Stimulated activated naive CD8-positive, alpha-beta T cell treated with anti-CD3 and anti-CD28 coated beads, Interleukin-15, amount 100 ng/mL, for 72 hours (primary cell): Measurements from ENCODE around the gene SIVA1.

Source experiments
- ATAC-seq: fragments of 150-1000 bp; cut with Tn5 transposase; 2 replicates; pipeline ENCODE4 v1.10.0; 2021; ENCODE audit warnings: mild to moderate bottlenecking, moderate library complexity
- DNase-seq, 2 donors: peaks; one replicate each; pipeline ENCODE4 v3.0.0; 2021 to 2022
- H3K27ac Mint-ChIP-seq, 2 donors: one replicate each; pipeline ENCODE4 v1.8.0; 2022; ENCODE audit warnings: mild to moderate bottlenecking in 2 of 2, mixed read lengths in 2 of 2, moderate library complexity in 2 of 2
- H3K27me3 Mint-ChIP-seq: one replicate; pipeline ENCODE4 v1.8.0; 2022; ENCODE audit warnings: mixed read lengths
- H3K4me1 Mint-ChIP-seq: one replicate; pipeline ENCODE4 v1.8.0; 2022; ENCODE audit warnings: mild to moderate bottlenecking, mixed read lengths
- H3K4me3 Mint-ChIP-seq, 2 donors: one replicate each; pipeline ENCODE4 v1.8.0; 2022; ENCODE audit warnings: mild to moderate bottlenecking in 2 of 2, mixed read lengths in 2 of 2, moderate library complexity in 1 of 2
- H3K9me3 Mint-ChIP-seq, 2 donors: one replicate each; pipeline ENCODE4 v1.8.0; 2022; ENCODE audit warnings: mixed read lengths in 2 of 2

Gene SIVA1

GRCh38 chr14:104751539-104752422 is 1.2 kb upstream of the SIVA1 start:
- peak overlapping the region; percentile 42 to 88 for H3K27ac Mint-ChIP-seq
- no peak for DNase-seq
- peaks cover 36% of the 10 kb centered on the region for H3K4me1 Mint-ChIP-seq
- no peak for ATAC-seq
- H3K4me3 Mint-ChIP-seq, result peak overlapping the region; percentile 97 to 98
- H3K9me3 Mint-ChIP-seq, result no peaks in the 10 kb centered on the region
- H3K27me3 Mint-ChIP-seq, result no peaks in the 10 kb centered on the region

- Mint-ChIP-seq H3K27ac (peak overlapping the region; percentile 42 to 88), H3K4me1 (peaks cover 42% of the 10 kb centered on the region), H3K27me3 (no peaks in the 10 kb centered on the region), H3K4me3 (peak overlapping the region; percentile 97 to 98), H3K9me3 (no peaks in the 10 kb centered on the region)
- ATAC-seq (peak; percentile 88), DNase-seq (no peak)
These were observed 568 bp upstream of the SIVA1 start for GRCh38 chr14:104752423-104752734.

- Mint-ChIP-seq H3K27ac (peak overlapping the region; percentile 94 to 98), H3K27me3 (no peaks in the 10 kb centered on the region), H3K4me1 (peaks cover 50% of the 10 kb centered on the region), H3K9me3 (no peaks in the 10 kb centered on the region), H3K4me3 (peak overlapping the region; percentile 97 to 98)
- ATAC-seq (no peak), DNase-seq (peak in 1 of 2 donors; percentile 30)
These were observed 723 bp downstream of the SIVA1 start for GRCh38 chr14:104753528-104754212.

- ATAC-seq (no peak), DNase-seq (no peak)
- no peaks in the 10 kb centered on the region for H3K27me3 Mint-ChIP-seq
- peaks cover 50% of the 10 kb centered on the region for H3K4me1 Mint-ChIP-seq
- no peaks in the 10 kb centered on the region for H3K9me3 Mint-ChIP-seq
- peak overlapping the region; percentile 94 to 98 for H3K27ac Mint-ChIP-seq
- H3K4me3 Mint-ChIP-seq, result peak overlapping the region; percentile 97 to 98
These were observed 1.4 kb downstream of the SIVA1 start for GRCh38 chr14:104754213-104754851.

- H3K27ac Mint-ChIP-seq, result no peak overlapping the region
- no peaks in the 10 kb centered on the region for H3K9me3 Mint-ChIP-seq
- DNase-seq, result no peak
- H3K4me1 Mint-ChIP-seq, result peaks cover 50% of the 10 kb centered on the region
- no peaks in the 10 kb centered on the region for H3K27me3 Mint-ChIP-seq
- no peak overlapping the region for H3K4me3 Mint-ChIP-seq
- no peak for ATAC-seq
These were observed 2.7 kb downstream of the SIVA1 start for GRCh38 chr14:104755621-104756020.

- peak overlapping the region; percentile 78 to 81 for H3K27ac Mint-ChIP-seq
- ATAC-seq, result no peak
- no peaks in the 10 kb centered on the region for H3K9me3 Mint-ChIP-seq
- no peak for DNase-seq
- H3K27me3 Mint-ChIP-seq, result no peaks in the 10 kb centered on the region
- peaks cover 50% of the 10 kb centered on the region for H3K4me1 Mint-ChIP-seq
- H3K4me3 Mint-ChIP-seq, result peak overlapping the region in 1 of 2 donors; percentile 70
These were observed 3.7 kb downstream of the SIVA1 start for GRCh38 chr14:104756477-104757237.

- no peaks in the 10 kb centered on the region for H3K27me3 Mint-ChIP-seq
- peaks cover 50% of the 10 kb centered on the region for H3K4me1 Mint-ChIP-seq
- ATAC-seq (no peak), DNase-seq (no peak)
- peak overlapping the region in 1 of 2 donors; percentile 47 for H3K4me3 Mint-ChIP-seq
- peak overlapping the region; percentile 78 to 81 for H3K27ac Mint-ChIP-seq
- H3K9me3 Mint-ChIP-seq, result no peaks in the 10 kb centered on the region
These were observed 4.3 kb downstream of the SIVA1 start for GRCh38 chr14:104757238-104757585.

- no peaks in the 10 kb centered on the region for H3K9me3 Mint-ChIP-seq
- ATAC-seq, result no peak
- H3K4me3 Mint-ChIP-seq, result no peak overlapping the region
- H3K27me3 Mint-ChIP-seq, result no peaks in the 10 kb centered on the region
- peak overlapping the region in 1 of 2 donors; percentile 29 for H3K27ac Mint-ChIP-seq
- DNase-seq, result no peak
- peaks cover 50% of the 10 kb centered on the region for H3K4me1 Mint-ChIP-seq
These were observed 4.9 kb downstream of the SIVA1 start for GRCh38 chr14:104757681-104758392.

GRCh38 chr14:104758981-104759969 is 6.3 kb downstream of the SIVA1 start:
- ATAC-seq, result no peak
- Mint-ChIP-seq H3K9me3 (no peaks in the 10 kb centered on the region), H3K4me1 (peaks cover 39% of the 10 kb centered on the region), H3K27ac (no peak overlapping the region), H3K4me3 (no peak overlapping the region), H3K27me3 (no peaks in the 10 kb centered on the region)
- DNase-seq, result no peak

GRCh38 chr14:104765517-104765916 is 12.6 kb downstream of the SIVA1 start:
- H3K9me3 Mint-ChIP-seq, result no peaks in the 10 kb centered on the region
- no peak overlapping the region for H3K27ac Mint-ChIP-seq
- ATAC-seq (no peak), DNase-seq (no peak)
- no peak overlapping the region for H3K4me3 Mint-ChIP-seq
- peaks cover 21% of the 10 kb centered on the region for H3K4me1 Mint-ChIP-seq
- no peaks in the 10 kb centered on the region for H3K27me3 Mint-ChIP-seq

GRCh38 chr14:104766256-104766862 is 13.4 kb downstream of the SIVA1 start:
- DNase-seq (no peak), ATAC-seq (no peak)
- no peak overlapping the region for H3K4me3 Mint-ChIP-seq
- no peaks in the 10 kb centered on the region for H3K27me3 Mint-ChIP-seq
- peaks cover 21% of the 10 kb centered on the region for H3K4me1 Mint-ChIP-seq
- H3K27ac Mint-ChIP-seq, result no peak overlapping the region
- H3K9me3 Mint-ChIP-seq, result peaks cover 0 to 7% of the 10 kb centered on the region in 2 donors

GRCh38 chr14:104766863-104767633 is 14.1 kb downstream of the SIVA1 start:
- H3K27ac Mint-ChIP-seq, result no peak overlapping the region
- H3K4me3 Mint-ChIP-seq, result no peak overlapping the region
- H3K4me1 Mint-ChIP-seq, result peaks cover 21% of the 10 kb centered on the region
- DNase-seq, result no peak
- H3K27me3 Mint-ChIP-seq, result no peaks in the 10 kb centered on the region
- no peak for ATAC-seq
- H3K9me3 Mint-ChIP-seq, result peaks cover 0 to 7% of the 10 kb centered on the region in 2 donors

- H3K27me3 Mint-ChIP-seq, result no peaks in the 10 kb centered on the region
- peaks cover 21% of the 10 kb centered on the region for H3K4me1 Mint-ChIP-seq
- H3K27ac Mint-ChIP-seq, result no peak overlapping the region
- ATAC-seq (no peak), DNase-seq (no peak)
- no peak overlapping the region for H3K4me3 Mint-ChIP-seq
- peaks cover 0 to 7% of the 10 kb centered on the region in 2 donors for H3K9me3 Mint-ChIP-seq
These were observed 14.6 kb downstream of the SIVA1 start for GRCh38 chr14:104767634-104767918.
